ENCODE data around the gene CAPN2.
A peak's percentile ranks its signal among the peaks of the same experiment; 100 is the strongest.

The CAPN2 gene

DNA sequence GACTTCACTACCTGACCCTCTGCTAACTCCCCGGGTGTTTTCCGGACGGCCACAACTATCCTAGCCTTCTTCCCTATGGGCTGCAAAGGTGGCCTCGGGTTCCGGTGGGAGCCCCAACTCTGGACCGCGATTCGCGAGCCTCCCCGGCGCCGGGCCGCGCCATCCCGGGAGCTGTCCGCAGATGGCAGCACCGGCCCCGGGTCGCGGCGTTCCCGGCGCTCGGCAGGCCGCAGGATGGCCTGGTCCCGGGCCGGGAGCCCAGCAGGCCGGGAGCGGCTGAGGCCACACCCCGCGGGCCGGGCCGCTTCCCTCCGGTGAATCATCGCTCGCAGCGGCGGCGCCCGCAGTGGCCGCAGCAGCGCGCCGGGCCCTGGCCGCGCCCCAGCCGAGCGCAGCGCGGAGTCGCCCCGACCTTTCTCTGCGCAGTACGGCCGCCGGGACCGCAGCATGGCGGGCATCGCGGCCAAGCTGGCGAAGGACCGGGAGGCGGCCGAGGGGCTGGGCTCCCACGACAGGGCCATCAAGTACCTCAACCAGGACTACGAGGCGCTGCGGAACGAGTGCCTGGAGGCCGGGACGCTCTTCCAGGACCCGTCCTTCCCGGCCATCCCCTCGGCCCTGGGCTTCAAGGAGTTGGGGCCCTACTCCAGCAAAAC, at the start of gene CAPN2:
Gene CAPN2 (plus strand): TSS at position 346 of the 656 bp plus-strand sequence. CDS start 102 bp downstream, at position 448.
- DNase-seq (ENCODE audit: low read depth), result no peak
- TF ChIP-seq, protein P1, sequence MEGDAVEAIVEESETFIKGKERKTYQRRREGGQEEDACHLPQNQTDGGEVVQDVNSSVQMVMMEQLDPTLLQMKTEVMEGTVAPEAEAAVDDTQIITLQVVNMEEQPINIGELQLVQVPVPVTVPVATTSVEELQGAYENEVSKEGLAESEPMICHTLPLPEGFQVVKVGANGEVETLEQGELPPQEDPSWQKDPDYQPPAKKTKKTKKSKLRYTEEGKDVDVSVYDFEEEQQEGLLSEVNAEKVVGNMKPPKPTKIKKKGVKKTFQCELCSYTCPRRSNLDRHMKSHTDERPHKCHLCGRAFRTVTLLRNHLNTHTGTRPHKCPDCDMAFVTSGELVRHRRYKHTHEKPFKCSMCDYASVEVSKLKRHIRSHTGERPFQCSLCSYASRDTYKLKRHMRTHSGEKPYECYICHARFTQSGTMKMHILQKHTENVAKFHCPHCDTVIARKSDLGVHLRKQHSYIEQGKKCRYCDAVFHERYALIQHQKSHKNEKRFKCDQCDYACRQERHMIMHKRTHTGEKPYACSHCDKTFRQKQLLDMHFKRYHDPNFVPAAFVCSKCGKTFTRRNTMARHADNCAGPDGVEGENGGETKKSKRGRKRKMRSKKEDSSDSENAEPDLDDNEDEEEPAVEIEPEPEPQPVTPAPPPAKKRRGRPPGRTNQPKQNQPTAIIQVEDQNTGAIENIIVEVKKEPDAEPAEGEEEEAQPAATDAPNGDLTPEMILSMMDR (IDR thresholded peaks at IDR 0.05; ENCODE audit: control insufficient read depth, insufficient read depth, low read depth, low read length, missing control alignments), result peak; percentile 53
- peak within 1 kb of the TSS; percentile 84 for H3K4me3 ChIP-seq (ENCODE audit: control insufficient read depth, low read depth, low read length)

- no peak for DNase-seq (ENCODE audit: low read depth)
- TF ChIP-seq, protein P1 (IDR thresholded peaks at IDR 0.05; ENCODE audit: control insufficient read depth, insufficient read depth, low read depth, low read length, missing control alignments), result no peak
- no peak overlapping the region for H3K4me3 ChIP-seq (ENCODE audit: control insufficient read depth, low read depth, low read length)
Measured at GRCh38 chr1:223662943-223663342, 49.4 kb upstream of the CAPN2 start.

DNA sequence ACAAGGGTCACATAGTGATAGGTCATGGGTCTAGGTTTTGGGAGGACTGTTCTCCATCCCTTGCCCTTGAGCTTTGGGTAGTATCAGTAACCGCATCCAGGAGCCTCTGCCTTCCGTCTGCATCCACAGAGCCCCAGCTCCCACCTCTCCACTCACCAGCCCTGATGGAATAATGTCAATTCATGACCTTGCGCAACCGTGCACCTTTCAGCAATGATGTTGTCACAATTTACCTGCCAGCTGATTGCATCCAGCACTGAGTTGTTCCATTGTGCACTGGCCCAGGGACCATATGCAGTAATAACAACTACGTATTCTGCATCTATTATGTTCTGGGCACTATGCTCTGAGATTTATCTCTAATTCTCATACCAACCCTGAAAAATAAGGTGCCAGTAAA, 48.2 kb upstream of the CAPN2 start:
- no peak for DNase-seq (ENCODE audit: low read depth)
- TF ChIP-seq, protein P1 (IDR thresholded peaks at IDR 0.05; ENCODE audit: control insufficient read depth, insufficient read depth, low read depth, low read length, missing control alignments), result no peak
- H3K4me3 ChIP-seq (ENCODE audit: control insufficient read depth, low read depth, low read length), result no peak overlapping the region

- TF ChIP-seq, protein P1 (IDR thresholded peaks at IDR 0.05; ENCODE audit: control insufficient read depth, insufficient read depth, low read depth, low read length, missing control alignments), result no peak
- no peak for DNase-seq (ENCODE audit: low read depth)
- H3K4me3 ChIP-seq (ENCODE audit: control insufficient read depth, low read depth, low read length), result no peak within 1 kb of the TSS
Measured at GRCh38 chr1:223665592-223666312, 46.6 kb upstream of the CAPN2 start, which contains the start of gene CAPN8. CAPN8 (minus strand) TSS chr1:223665701; CDS start chr1:223665646, 55 bp downstream.

- TF ChIP-seq, protein P1 (IDR thresholded peaks at IDR 0.05; ENCODE audit: control insufficient read depth, insufficient read depth, low read depth, low read length, missing control alignments), result no peak
- no peak for DNase-seq (ENCODE audit: low read depth)
- no peak overlapping the region for H3K4me3 ChIP-seq (ENCODE audit: control insufficient read depth, low read depth, low read length)
Measured at GRCh38 chr1:223667484-223668182, 44.7 kb upstream of the CAPN2 start.

- no peak for DNase-seq (ENCODE audit: low read depth)
- TF ChIP-seq, protein P1 (IDR thresholded peaks at IDR 0.05; ENCODE audit: control insufficient read depth, insufficient read depth, low read depth, low read length, missing control alignments), result no peak
- H3K4me3 ChIP-seq (ENCODE audit: control insufficient read depth, low read depth, low read length), result no peak overlapping the region
Measured at GRCh38 chr1:223669003-223669795, 43.1 kb upstream of the CAPN2 start.
